HL-60/S4 (cell line): ENCODE results near the gene CFAP74.

ENCODE experiments used
- in situ Hi-C: fragments of 300-500 bp; cut with MboI; formaldehyde crosslinking; loops from 2 replicates; pipeline ENCODE4 v1.14.3; 2022; ENCODE audit warnings: low sequenced_read_pairs

The CFAP74 gene

GRCh38 chr1:1972976-1973715, 30.4 kb downstream of the CFAP74 start:
- in situ Hi-C loops = no loop called here

DNA sequence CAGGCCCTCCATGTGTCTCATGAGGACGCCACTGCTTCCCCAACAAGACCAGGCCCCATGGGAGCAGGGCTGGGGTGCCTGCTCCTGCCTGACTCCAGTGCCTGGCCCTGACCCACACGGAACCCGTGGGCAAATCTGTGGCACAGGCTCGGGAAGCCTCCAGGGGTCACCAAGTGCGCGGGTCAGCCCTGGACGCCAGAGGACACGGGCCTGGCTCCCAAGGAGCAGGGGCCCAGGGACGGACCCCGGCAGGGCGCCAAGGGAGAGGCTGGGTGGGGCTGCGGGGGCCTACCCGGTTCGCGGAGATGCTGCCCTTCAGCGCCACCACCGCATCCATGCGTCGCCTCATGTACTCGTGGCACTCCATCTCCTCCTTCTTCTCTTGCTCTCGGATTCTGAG, 31.9 kb downstream of the CFAP74 start:
- in situ Hi-C loops = no loop called here

DNA sequence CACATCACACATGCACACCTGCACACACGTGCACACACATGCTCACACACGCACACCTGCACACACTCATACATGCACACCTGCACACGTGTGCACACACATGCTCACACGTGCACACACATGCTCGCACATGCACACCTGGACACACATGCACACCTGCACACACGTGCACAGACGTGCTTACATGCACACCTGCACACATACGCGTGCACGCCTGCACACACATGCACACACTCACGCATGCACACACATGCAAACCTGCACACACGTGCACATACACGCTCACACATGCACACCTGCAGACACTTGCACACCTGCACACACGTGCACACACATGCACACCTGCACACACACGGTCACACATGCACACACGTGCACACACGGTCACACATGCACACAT, 32.6 kb downstream of the CFAP74 start:
- in situ Hi-C loops = no loop called here

DNA sequence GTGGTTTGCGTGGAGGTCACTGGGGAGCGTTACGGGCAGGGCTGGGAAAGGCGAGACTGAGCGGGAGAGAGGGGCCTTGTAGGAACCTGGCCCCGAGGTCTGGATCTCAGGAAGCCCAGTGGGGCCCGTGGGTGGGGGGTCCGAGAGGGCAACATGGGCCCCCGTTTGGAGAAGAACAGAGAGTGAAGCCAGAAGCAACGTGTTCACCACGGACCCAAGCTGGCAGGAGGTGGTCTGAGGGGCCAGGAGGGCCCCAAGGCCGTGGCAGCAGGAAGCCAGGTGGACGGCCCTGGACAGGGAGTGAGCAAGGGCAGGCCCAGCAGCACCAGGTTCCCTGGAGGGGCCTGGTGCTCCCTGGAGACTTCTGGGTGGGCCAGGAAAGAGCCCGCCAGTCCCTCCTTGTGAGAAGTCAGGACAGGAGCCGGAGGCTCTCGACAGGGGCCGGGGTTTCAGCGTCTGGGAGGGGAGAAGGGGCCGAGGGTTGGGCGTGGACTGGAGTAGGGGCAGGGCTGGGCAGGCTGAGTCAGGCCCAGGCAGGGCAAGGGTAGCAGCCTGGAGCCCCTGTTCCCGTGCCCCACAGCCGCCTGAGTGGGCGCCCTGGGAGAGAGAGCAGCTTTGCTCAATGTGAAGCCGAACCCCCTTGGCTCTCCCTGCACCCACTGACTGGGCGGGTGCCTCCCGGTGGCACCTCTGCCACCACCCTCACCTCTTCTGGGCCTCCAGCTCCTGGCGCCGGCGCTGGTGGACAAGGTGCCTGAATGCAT, 33.5 kb downstream of the CFAP74 start:
- in situ Hi-C loops = loop anchor here (10.0 kb wide), 1 partner anchor 205 kb away; no protein-coding TSS in a partner anchor

- in situ Hi-C loops = loop anchor here (10.0 kb wide), 1 partner anchor 205 kb away; no protein-coding TSS in a partner anchor
Observed at GRCh38 chr1:1969505-1969900, 34.1 kb downstream of the CFAP74 start.

DNA sequence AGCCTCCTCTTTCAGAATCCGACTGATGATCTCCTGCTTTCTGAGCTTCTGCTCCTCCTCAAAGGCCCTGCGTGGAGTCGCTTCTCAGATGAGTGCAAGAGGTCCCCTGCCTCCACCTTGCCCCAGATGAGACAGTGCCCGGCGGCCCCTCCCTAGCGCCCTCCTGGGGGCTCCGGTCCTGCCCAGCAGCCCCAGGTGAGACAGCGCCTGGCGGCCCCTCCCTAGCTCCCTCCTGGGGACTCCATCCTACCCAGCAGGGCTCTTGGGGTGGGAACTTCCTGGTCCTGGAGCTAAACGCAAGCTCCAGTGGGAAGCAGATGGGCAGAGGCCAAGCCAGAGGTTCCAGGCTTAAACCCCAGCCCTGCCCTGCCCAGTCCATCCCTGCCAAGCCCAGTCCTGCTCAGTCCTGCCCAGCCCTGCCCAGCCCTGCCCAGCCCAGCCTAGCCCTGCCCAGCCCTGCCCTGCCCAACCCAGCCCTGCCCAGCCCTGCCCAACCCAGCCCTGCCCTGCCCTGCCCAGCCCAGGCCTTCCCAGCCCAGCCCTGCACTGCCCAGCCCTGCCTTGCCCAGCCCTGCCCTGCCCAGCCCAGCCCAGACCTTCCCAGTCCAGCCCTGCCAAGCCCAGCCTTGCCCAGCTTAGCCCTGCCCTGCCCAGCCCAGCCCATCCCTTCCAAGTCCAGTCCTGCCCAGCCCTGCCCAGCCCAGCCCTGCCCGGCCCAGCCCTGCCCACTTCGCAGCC, 34.6 kb downstream of the CFAP74 start:
- in situ Hi-C loops = loop anchor here (10.0 kb wide), 1 partner anchor 206 kb away; no protein-coding TSS in a partner anchor

DNA sequence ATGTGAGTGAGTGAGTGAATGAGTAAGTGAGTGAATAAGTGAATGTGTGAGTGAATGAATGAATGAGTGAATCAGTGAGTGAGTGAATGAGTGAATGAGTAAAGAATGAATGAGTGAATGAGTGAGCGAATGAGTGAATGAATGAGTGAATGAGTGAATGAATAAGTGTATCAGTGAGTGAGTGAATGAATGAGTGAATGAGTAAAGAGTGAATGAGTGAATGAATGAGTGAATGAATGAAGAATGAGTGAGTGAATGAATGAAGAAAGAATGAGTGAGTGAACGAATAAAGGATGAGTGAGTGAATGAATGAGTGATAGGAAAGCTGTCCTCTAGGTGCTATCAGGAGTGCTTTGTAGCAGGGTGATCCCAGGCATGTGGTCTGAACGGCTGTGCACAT, 35.7 kb downstream of the CFAP74 start:
- in situ Hi-C loops = loop anchor here (10.0 kb wide), 1 partner anchor 207 kb away; no protein-coding TSS in a partner anchor

DNA sequence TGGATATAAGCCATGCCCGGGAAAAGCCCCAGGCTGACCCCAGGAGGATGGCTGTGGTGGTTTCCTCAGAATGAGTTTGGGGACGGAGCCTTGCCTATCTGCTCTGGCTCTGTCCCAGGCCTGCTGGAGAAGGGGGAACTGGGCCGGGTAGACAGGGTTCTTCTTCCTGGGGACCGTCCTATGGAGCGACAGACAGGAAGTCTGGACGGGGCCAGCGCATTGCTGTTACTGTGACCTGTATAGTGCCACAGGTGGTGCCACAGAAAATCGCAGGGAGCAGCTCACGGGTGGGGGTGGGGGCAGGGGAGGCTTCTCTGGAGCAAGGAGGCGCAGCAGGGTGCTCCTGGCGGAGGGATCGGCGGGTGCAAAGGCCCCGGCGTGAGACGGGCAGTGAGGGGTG, 36.4 kb downstream of the CFAP74 start:
- in situ Hi-C loops = loop anchor here (10.0 kb wide), 1 partner anchor 208 kb away; no protein-coding TSS in a partner anchor

- in situ Hi-C loops = loop anchor here (10.0 kb wide), 1 partner anchor 209 kb away; no protein-coding TSS in a partner anchor
Observed at GRCh38 chr1:1966071-1966740, 37.4 kb downstream of the CFAP74 start.

DNA sequence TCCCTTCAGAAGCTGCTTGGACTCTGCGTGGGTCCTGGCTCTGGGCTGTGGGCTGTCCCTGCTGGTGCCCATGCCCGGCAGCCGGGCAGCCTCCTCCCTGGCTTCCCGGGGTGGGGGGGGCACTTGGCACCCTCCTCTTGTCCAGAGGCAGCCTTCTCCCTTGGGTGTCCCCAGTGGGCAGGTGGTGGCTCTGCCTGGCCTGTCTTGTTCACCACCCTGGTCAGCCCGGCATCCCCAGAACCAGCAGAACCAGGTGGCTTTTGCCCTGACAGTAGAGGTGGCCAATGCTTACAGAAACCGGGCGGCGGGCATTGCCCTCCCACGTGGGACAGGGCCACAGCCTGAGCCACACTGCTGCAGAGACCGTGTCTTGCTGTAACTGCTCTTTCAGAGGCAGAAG, 38.0 kb downstream of the CFAP74 start:
- in situ Hi-C loops = loop anchor here (10.0 kb wide), 1 partner anchor 209 kb away; no protein-coding TSS in a partner anchor

DNA sequence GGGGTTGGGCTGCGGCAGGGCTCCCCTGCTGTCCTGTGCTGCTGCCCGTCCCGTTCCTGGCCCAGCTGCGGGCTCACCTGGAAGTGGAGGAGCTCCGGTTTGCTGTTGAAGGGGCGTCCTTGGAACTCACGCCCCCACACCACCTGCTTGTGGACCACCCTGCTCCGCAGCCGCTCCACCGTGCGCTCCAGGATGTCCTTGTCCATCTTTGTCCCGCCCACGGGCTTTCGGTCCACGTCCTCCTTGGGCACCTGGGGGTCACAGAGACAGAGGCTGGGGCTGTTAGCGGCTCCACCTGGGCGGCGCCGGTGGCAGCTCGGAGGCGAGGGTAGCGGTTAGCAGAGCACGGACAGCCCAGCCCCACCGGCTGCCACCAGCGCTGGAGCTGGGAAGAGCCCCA, 38.8 kb downstream of the CFAP74 start:
- in situ Hi-C loops = loop anchor here (5.0 to 10.0 kb wide), 2 partner anchors 72 to 210 kb away; no protein-coding TSS in a partner anchor

DNA sequence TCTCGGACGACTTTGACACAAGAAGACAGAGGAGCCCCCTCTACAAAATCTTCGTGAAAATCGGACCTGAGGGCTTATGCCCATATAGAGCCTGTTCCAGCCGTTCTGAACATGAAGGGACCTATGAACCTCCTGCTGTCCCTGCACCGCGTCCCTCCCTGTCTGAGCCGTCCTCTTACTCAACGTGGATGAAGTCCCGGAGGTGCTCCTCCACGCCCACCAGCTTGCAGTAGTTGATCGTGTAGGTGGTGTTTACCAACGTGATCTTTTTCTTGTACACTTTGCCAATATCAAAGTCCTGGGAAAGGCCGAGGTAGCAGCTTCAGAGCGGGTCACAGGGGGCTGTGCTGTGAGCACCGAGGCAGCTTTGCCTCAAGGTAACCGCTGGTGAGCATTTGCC, 40.0 kb downstream of the CFAP74 start:
- in situ Hi-C loops = loop anchor here (5.0 to 10.0 kb wide), 2 partner anchors 74 to 211 kb away; no protein-coding TSS in a partner anchor

- in situ Hi-C loops = loop anchor here (5.0 to 10.0 kb wide), 2 partner anchors 75 to 212 kb away; no protein-coding TSS in a partner anchor
Observed at GRCh38 chr1:1962752-1963151, 40.8 kb downstream of the CFAP74 start.

GRCh38 chr1:1960480-1961196, 42.9 kb downstream of the CFAP74 start:
- in situ Hi-C loops = loop anchor here (5.0 to 10.0 kb wide), 2 partner anchors 77 to 214 kb away; no protein-coding TSS in a partner anchor

GRCh38 chr1:1959840-1960479, 43.6 kb downstream of the CFAP74 start:
- in situ Hi-C loops = loop anchor here (5.0 to 10.0 kb wide), 2 partner anchors 77 to 215 kb away; no protein-coding TSS in a partner anchor

DNA sequence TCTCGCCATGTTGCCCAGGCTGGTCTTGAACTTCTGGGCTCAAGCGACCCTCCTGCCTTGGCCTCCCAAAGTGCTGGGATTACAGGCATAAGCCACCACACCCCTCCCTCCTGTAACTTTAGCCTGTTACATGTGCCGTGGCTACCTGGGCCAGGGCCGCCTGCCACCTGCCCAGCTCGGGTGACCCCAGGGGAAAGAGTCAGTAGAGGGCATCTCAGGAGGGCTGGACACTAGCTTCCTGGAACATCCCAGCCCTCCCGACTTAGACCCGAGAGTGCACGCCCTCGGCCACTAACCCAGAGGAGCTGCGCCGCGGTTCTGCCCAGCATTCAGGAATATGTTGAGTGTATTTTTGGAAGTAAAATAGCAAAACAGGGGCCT, 44.1 kb downstream of the CFAP74 start:
- in situ Hi-C loops = no loop called here

GRCh38 chr1:1958071-1958541, 45.5 kb downstream of the CFAP74 start:
- in situ Hi-C loops = no loop called here

GRCh38 chr1:1957533-1957961, 46.0 kb downstream of the CFAP74 start:
- in situ Hi-C loops = no loop called here
